COLO668 (cell line): ENCODE measurements around the gene SLC9A9.

Source experiments
- DNase-seq: peaks from one replicate; lab custom pipeline; 2025; ENCODE audit not compliant: unreplicated experiment; lab: John Stamatoyannopoulos, UW

SLC9A9 gene

DNA sequence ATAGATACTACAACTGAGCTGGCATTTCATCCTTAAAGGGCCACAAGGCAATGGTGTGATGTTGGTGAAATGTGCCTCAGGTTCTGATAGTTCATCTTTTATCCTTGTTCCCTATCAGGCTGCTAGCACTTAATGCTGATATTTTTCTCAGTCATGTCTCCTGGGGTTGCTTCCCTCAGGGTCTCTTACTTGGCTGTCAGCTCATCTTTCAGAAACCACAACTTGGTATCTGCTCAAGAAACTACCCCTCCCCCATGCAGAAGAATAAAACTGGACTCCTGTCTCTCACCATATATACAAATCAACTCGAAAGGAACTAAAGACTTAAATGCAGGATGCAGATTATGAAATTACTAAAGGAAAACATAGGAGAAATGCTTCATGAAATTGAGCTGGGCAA lies 420.6 kb downstream of the SLC9A9 start:
- DNase-seq: no peak

- no peak for DNase-seq
Measured at GRCh38 chr3:143424874-143425273, 423.4 kb downstream of the SLC9A9 start.

DNA sequence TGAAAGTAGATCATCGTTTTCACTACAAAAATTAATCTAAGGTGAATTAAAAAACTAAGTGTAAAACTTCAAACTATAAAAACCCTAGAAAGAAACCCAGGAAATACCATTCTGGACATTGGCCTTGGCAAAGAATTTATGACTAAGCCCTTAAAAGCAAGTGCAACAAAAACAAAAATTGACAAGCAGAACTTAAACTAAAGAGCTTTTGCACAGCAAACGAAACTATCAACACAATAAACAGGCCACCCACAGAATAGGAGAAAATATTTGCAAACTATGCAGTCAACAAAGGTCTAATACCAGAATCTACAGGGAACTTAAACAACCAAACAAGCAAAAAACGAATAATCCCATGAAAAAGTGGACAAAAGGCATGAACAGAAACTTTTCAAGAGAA lies 426.7 kb downstream of the SLC9A9 start:
- DNase-seq: no peak

DNA sequence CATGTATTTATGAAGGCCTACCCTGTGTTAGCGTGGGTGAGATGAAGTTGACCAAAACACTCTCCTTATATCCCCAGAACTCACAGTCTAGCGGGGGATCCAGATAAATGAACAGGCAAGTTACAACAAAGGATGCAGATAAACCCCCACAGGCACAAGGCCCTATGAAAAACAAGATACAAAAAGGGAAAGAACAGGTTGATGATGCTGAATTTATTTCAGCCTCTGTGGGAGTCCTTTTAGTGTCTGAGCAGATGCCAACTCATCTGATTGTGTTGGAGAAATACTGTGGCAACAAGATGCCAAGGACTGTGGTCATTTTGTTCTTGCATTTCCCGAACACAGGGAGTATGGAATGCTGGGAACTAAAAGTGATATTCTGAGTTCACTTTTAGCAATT lies 428.7 kb downstream of the SLC9A9 start:
- no peak for DNase-seq

DNA sequence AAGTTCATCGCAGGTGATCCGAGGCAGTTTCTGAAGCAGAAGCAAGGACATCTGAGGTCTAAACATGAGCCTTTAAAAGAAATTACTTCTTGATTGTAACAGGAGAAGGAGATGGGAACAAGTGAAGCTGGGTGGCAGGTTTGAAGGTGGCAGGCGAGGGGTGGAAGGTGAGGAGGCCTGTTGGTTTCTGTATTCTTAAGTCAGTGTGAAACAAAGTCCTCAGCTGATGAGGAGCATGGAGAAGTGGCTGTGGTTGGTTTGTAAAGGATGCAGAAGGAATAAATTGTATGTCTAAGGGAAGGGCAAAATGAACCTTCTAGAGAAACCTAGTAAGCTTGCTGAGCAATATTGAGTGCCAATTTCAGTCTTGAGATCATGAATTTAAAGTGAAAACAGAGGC lies 429.9 kb downstream of the SLC9A9 start:
- no peak for DNase-seq

DNA sequence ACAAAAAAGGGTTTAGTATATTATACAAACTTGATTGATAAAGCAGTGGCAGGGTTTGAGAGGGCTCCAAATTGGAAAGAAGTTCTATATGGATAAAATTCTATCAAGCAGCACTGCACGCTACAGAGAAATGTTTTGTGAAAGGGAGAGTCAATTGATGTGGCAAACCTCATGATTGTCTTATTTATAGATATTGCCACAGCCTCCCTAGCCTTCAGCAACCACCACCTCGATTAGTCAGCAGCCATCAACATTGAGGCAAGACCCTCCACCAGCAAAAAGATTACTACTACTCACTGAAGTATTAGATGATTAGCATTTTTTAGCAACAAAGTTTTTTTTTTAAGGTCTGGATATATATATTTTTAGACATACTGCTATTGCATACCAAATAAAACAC lies 432.0 kb downstream of the SLC9A9 start:
- no peak for DNase-seq

DNA sequence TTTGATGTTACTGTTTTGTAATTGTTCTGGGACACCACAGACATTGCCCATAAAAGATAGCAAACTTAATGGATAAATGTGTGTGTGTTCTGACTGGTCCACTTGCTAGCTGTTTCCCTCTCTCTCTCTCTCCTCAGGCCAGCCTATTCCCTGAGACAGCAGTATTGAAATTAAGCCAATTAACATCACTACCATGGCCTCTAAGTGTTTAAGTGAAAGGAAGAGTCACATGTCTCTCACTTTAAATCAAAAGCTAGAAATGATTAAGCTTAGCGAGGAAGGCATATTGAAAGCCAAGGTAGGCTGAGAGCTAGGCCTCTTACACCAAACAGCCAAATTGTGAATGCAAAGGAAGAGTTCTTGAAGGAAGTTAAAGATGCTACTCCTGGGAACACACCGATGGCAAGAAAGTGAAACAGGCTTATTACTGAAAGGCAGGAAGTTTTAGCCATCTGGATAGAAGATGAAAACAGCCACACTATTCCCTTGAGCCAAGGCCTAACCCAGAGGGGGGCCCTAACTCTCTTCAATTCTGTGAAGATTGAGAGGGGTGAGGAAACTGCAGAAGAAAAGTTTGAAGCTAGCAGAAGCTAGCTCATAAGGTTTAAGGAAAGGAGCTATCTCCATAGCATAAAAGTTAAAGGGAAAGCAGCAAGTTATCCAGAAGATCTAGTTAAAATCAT lies 433.6 kb downstream of the SLC9A9 start:
- DNase-seq: no peak

GRCh38 chr3:143413372-143413771 lies 434.9 kb downstream of the SLC9A9 start:
- no peak for DNase-seq

- DNase-seq: no peak
Measured at GRCh38 chr3:143412084-143412483, 436.2 kb downstream of the SLC9A9 start.

DNA sequence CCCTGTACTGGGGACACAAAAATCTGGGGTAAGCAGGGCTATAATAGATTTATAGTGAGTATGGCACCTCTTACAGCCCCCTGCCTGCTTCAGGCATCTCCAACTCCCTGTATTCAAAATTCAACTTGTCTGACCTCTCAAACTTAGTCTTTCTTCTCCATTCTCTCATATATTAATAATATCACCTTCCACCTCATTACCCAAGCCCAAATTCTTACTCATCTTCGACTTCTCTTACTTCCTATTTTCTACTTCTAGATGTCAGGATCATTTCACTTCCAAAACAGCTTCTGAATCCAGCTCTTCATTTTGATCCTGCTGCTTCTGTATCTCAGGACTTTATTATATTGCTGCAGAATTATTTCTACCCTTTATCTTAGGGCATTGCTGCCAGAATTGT lies 438.0 kb downstream of the SLC9A9 start:
- no peak for DNase-seq

DNA sequence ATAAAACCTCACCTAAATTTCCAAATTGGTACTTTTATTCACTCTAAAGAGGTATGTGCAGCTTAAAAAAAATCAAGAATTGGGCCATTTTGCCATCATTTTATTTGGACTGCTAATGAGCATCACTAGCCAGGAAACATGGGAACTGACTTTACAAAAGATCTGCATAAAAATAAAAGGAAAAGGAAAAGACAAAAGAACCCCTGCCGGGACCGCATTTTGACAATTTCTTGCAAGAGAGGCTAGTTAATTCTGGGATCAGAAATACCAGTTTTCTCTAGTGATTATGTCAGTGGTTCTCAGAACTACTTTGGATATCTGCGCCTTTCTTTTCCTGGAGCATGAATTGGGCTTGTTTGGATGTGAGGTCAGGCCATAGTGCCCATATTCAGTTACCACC lies 439.5 kb downstream of the SLC9A9 start:
- DNase-seq: no peak

- DNase-seq: no peak
Measured at GRCh38 chr3:143402602-143403001, 445.7 kb downstream of the SLC9A9 start.

GRCh38 chr3:143396790-143397189 lies 451.5 kb downstream of the SLC9A9 start:
- DNase-seq: no peak

DNA sequence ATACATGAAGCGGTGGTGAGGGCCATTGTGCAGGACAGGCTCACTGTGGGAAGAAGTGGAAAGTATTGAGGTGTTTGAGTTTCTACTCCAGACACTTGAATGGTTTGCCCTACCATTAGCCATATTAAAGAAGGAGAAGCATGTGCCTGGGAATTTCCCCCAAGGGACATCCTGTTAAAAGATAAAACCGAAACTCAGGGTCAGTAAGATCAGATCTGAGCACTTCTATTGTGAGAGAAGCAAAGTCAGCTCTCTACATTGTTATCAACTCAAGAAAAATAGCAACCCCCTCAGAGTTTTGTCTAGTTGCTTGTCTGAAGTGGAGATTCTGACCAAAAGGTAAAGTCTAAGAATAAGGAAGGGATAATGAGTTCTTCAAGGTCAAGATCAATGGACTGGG lies 458.9 kb downstream of the SLC9A9 start:
- no peak for DNase-seq

DNA sequence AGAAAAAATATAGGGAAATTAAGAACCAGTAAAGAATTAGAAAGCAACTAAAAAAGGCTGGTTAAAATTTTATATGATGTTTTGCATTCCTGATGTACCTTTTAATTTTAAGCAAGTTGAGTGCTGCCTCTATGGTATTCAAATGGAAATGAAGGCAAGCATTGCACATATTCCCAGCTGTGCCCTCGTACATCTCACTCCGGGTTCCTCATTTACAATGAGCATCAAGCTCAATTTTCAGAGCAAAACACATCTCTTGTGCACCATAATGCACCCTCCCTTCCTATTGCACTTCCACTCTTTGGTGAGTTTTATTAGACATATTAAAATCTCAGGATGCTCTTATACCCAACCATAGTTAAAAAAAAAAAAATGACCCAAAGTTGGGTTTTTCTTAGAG lies 460.8 kb downstream of the SLC9A9 start:
- no peak for DNase-seq

- DNase-seq: no peak
Measured at GRCh38 chr3:143384076-143384475, 464.2 kb downstream of the SLC9A9 start.

- DNase-seq: no peak
Measured at GRCh38 chr3:143383421-143383820, 464.8 kb downstream of the SLC9A9 start.

DNA sequence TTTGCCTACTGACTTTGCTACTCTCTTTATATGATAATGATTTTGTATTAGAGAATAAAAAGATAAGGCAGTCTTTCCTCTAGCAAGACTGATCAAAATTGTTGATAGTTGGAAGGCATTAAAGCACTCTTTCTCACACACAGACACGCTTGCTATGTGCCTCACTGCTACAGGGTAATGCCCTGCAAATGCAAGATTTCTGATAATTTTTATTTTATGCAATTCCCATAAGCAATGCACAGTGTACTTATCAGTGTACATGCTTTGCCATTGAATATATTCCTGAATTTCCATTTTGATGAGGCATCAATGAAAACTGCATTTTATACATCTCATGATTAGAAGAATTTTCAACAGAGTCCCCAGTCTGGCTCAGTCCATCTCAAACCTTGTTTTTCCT lies 465.5 kb downstream of the SLC9A9 start:
- no peak for DNase-seq

DNA sequence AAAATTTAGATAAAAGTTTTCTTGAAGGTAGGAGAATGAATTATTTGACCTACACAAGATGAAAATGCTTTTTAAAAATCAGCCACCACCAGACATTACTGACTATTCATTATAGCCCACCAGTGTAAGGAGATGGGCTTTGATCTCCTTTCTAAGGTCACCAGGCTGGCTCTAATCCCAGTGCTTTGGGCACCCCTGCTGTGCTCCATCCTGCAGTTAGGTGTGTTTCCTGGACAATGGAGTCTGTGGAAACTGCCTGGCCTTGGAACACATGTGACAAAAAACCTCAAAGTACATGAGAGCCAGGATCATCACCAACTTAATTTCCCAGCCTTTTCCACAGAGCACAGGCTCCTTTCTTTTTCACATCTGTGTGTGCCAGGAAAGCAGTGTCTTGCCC lies 467.8 kb downstream of the SLC9A9 start:
- no peak for DNase-seq

DNA sequence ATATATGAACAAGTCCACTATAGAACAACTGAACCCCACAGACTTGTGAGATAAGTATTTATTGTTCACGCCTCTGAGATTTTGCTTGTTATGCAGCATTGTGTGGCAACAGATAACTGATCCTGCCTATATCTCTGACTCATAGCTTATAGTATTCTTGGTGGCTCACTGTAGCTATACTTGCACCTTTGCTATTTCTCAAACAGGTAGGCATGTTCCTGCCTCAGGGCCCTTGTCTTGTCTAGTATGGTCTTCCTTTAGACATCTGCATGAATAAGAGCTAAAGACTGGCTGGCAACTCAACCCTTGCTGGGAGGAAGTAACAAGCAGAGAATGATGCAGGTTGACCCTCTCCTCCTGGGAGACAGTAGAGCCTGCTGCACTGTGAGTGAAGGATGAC lies 472.6 kb downstream of the SLC9A9 start:
- DNase-seq: no peak

- no peak for DNase-seq
Measured at GRCh38 chr3:143367171-143367570, 481.1 kb downstream of the SLC9A9 start.

- DNase-seq: no peak
Measured at GRCh38 chr3:143366672-143367071, 481.6 kb downstream of the SLC9A9 start.

GRCh38 chr3:143363949-143364348 lies 484.3 kb downstream of the SLC9A9 start:
- no peak for DNase-seq

DNA sequence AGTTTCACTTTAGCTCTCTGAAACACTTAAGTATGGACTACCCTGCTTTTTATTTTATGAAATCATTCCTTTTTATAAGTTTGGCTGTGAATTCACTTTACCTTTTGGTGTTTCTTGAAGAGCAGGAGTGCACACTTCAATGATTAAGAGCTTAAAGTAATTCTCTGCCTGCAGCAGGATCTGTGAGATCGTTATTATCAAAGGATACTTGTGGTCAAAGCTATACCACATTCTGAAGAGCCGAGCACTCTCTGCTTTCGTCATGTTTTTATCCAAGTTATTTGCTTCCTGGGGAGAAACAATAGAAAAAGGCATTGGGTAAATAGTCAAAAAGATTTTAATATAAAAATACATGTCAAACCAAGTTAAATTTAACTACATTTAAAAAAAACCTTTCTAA lies 485.0 kb downstream of the SLC9A9 start:
- DNase-seq: no peak
